Spleen (tissue), 11 donors: Measurements from ENCODE around the gene CKM. TPM values are rescaled to one million over a fixed set of nuclear protein-coding genes. Genes with fewer than 3 reads are reported as not detected.
"Not testable (repeated sequence)": the region's sequence is repeated elsewhere in the genome, so short reads cannot be mapped to it uniquely, and the experiment has no call there.

Experiments used
- DNase-seq: peaks from one replicate; pipeline ENCODE4 v3.0.0-alpha.2; 2020
- H3K27ac ChIP-seq, 8 donors: fragments of 200-600 bp; sonication (generic) in 7 of 8; 1 replicate in 4 of 8; 2 replicates in 4 of 8; pipeline versions ENCODE4 v1.5.0 to v1.8.0; 2016 to 2021; ENCODE audit warnings: inconsistent platforms in 4 of 8, mild to moderate bottlenecking in 4 of 8, moderate library complexity in 1 of 8
- H3K27me3 ChIP-seq, 7 donors: fragments of 200-600 bp; sonication (generic) in 6 of 7; replicated peaks in 1 of 7; 1 replicate in 4 of 7; 2 replicates in 3 of 7; pipeline versions ENCODE4 v1.5.0 to v1.8.0; 2016 to 2021; ENCODE audit warnings: inconsistent platforms in 3 of 7, mild to moderate bottlenecking in 1 of 7
- H3K36me3 ChIP-seq, 6 donors: fragments of 200-600 bp; sonication (generic) in 5 of 6; 1 replicate in 4 of 6; 2 replicates in 2 of 6; pipeline versions ENCODE4 v1.5.0 to v1.8.0; 2016 to 2021; ENCODE audit warnings: inconsistent platforms in 2 of 6
- H3K4me1 ChIP-seq, 6 donors: fragments of 200-600 bp; sonication (generic) in 5 of 6; 1 replicate in 3 of 6; 2 replicates in 3 of 6; pipeline versions ENCODE4 v1.5.0 to v1.8.0; 2016 to 2021; ENCODE audit warnings: inconsistent platforms in 3 of 6
- H3K4me3 ChIP-seq, 8 donors: fragments of 200-600 bp; sonication (generic) in 7 of 8; 1 replicate in 4 of 8; 2 replicates in 4 of 8; pipeline versions ENCODE4 v1.5.0 to v1.8.0; 2016 to 2021; ENCODE audit warnings: inconsistent platforms in 4 of 8, mild to moderate bottlenecking in 4 of 8, moderate library complexity in 2 of 8
- H3K9me3 ChIP-seq, 8 donors: fragments of 200-600 bp; sonication (generic) in 7 of 8; 1 replicate in 4 of 8; 2 replicates in 4 of 8; pipeline versions ENCODE4 v1.5.0 to v1.8.0; 2016 to 2021; ENCODE audit warnings: inconsistent platforms in 4 of 8
- CTCF ChIP-seq, 11 experiments: fragments of 200-600 bp in 7 of 11; fragments of 450-650 bp in 4 of 11; sonication (generic) in 4 of 11; IDR thresholded peaks in 8 of 11; conservative IDR thresholded peaks in 3 of 11; 1 replicate in 7 of 11; 2 replicates in 4 of 11; pipeline versions ENCODE4 v1.4.0 to v1.8.0; 2016 to 2021; ENCODE audit warnings: antibody characterized with exemption in 11 of 11, inconsistent platforms in 4 of 11, mild to moderate bottlenecking in 1 of 11
- POLR2A ChIP-seq, 3 donors: fragments of 450-650 bp; IDR thresholded peaks; one replicate each; pipeline ENCODE4 v1.5.1; 2017; ENCODE audit warnings: antibody characterized with exemption in 3 of 3, mild to moderate bottlenecking in 1 of 3
- POLR2AphosphoS5 ChIP-seq, 3 donors: sonication (generic); formaldehyde crosslinking; IDR thresholded peaks; one replicate each; pipeline ENCODE4 v1.5.1; 2017; ENCODE audit warnings: antibody characterized with exemption in 3 of 3
- WGBS, 5 donors: extraction: QIAGEN DNeasy Blood & Tissue Kit in 3 of 5; methylation state at CpG; one replicate each; pipeline versions ENCODE4 v1.1.5 to v1.1.7; 2013 to 2018; 5-methylcytosine and 5-hydroxymethylcytosine counted together
- intact Hi-C: fragments of 100-400 bp; cut with DNase I; formaldehyde crosslinking; loops from one replicate; pipeline ENCODE4 v1.15.0; 2023; ENCODE audit warnings: low total_unique reads
- polyA plus RNA-seq, 3 donors: library from polyadenylated mRNA; stranded (reverse); fragments of 200-250 nt; gene quantifications; one replicate each; pipeline ENCODE4 v1.2.1, GENCODE V29; 2013
- total RNA-seq, 7 donors: library from RNA; depleted of rRNA in 3 of 7; stranded (reverse); fragments of >200 nt in 3 of 7; fragmentation: NEBNext Ultra II Directional in 4 of 7; extraction: Animal tissue kit (Norgen Biotek cat#: 25700) in 4 of 7; gene quantifications; one replicate each; pipeline versions ENCODE4 v1.1.0 to v1.2.1, GENCODE V29; 2016 to 2021
- donor health status: healthy with polysubstance abuse.
- donor health status: DM: no; HTN: no; CAD: no; lungs with moderate emphysema.
- donor health status: DM: no; HTN: no; CAD: no.
- donor health status: Bipolar disorder and iron deficiency.
- donor health status: healthy.
- donor health status: DM: no; HTN: no; CAD: no.
- donor health status: DM: yes; HTN: yes; CAD: no.

The CKM gene
- total and polyA plus RNA-seq, 10 donors = 0.29 to 4.4 (median 0.62) TPM; not detected in 6

- DNase-seq = no peak
- Histone ChIP-seq H3K36me3 (peaks cover 0 to 100% (median 50%) of the 10 kb centered on the region in 6 donors), H3K4me1 (peaks cover 0 to 9% (median 0%) of the 10 kb centered on the region in 6 donors), H3K4me3 (no peak overlapping the region), H3K9me3 (no peaks in the 10 kb centered on the region), H3K27ac (no peak overlapping the region), H3K27me3 (no peaks in the 10 kb centered on the region)
- intact Hi-C loops = no loop called here
- TF ChIP-seq POLR2A (IDR thresholded peaks at IDR 0.05) = no peak
- no peak for TF ChIP-seq CTCF (IDR thresholded peaks at IDR 0.05 in 8 of 11, conservative IDR thresholded peaks at IDR 0.05 in 3 of 11)
- TF ChIP-seq POLR2AphosphoS5 (IDR thresholded peaks at IDR 0.05) = no peak
- 90 to 97% (median 94%) methylated on average over 12 to 21 of the region's 21 CpGs for WGBS, 5 donors
Observed at GRCh38 chr19:45271098-45271734, 51.5 kb downstream of the CKM start.

GRCh38 chr19:45269939-45270338 is 52.7 kb downstream of the CKM start:
- H3K27me3 ChIP-seq, H3K4me3 ChIP-seq, H3K4me1 ChIP-seq, H3K9me3 ChIP-seq, intact Hi-C loops, H3K27ac ChIP-seq, DNase-seq: not testable (repeated sequence)
- 92 to 95% (median 93%) methylated on average over 13 of the region's 13 CpGs for WGBS, 5 donors
- H3K36me3 ChIP-seq = peaks cover 0 to 100% (median 47%) of the 10 kb centered on the region in 6 donors

DNA sequence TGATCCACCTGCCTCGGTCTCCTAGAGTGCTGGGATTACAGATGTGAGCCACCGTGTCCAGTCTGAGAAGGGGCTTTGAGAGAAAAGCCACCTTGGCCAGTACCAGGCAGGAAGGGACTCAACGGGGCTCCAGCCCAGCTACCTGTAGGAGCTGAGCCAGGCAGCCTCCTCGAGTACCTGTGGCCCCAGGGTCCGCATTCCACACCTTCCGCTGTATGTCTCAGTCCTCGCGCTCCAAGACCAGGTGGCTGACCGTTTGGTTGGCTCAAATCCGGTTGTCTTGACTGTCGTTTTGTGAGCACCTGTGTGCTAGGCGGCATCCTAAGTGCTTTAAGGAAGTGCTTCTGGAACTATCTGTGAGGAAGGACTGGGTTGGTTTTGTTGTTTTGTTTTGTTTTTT is 55.4 kb downstream of the CKM start:
- peaks cover 0 to 96% (median 27%) of the 10 kb centered on the region in 6 donors for H3K36me3 ChIP-seq
- H3K27ac ChIP-seq = no peak overlapping the region
- 94 to 96% (median 94%) methylated on average over 11 to 12 of the region's 12 CpGs for WGBS, 5 donors
- H3K27me3 ChIP-seq = no peaks in the 10 kb centered on the region
- H3K4me1 ChIP-seq = no peaks in the 10 kb centered on the region
- DNase-seq = no peak
- H3K9me3 ChIP-seq = no peaks in the 10 kb centered on the region
- no peak overlapping the region for H3K4me3 ChIP-seq
- intact Hi-C loops = no loop called here
- TF ChIP-seq CTCF (IDR thresholded peaks at IDR 0.05 in 8 of 11, conservative IDR thresholded peaks at IDR 0.05 in 3 of 11) (no peak), POLR2AphosphoS5 (IDR thresholded peaks at IDR 0.05) (no peak), POLR2A (IDR thresholded peaks at IDR 0.05) (no peak)

- no peak overlapping the region for H3K4me3 ChIP-seq
- no peak for DNase-seq
- H3K9me3 ChIP-seq = no peaks in the 10 kb centered on the region
- H3K36me3 ChIP-seq = peaks cover 0 to 87% (median 14%) of the 10 kb centered on the region in 6 donors
- H3K27ac ChIP-seq = no peak overlapping the region
- no peaks in the 10 kb centered on the region for H3K27me3 ChIP-seq
- H3K4me1 ChIP-seq = no peaks in the 10 kb centered on the region
- intact Hi-C loops = no loop called here
- TF ChIP-seq CTCF (IDR thresholded peaks at IDR 0.05 in 8 of 11, conservative IDR thresholded peaks at IDR 0.05 in 3 of 11) (no peak), POLR2A (IDR thresholded peaks at IDR 0.05) (no peak), POLR2AphosphoS5 (IDR thresholded peaks at IDR 0.05) (no peak)
- WGBS, 5 donors = 86 to 97% (median 93%) methylated on average over 5 of the region's 5 CpGs
Observed at GRCh38 chr19:45265375-45265774, 57.3 kb downstream of the CKM start.
